Activated naive CD4-positive, alpha-beta T cell treated with anti-CD3 and anti-CD28 coated beads, Interleukin-2, amount 10 ng/mL, durations not matched to agents 7 days and 5 days (primary cell): Measurements from ENCODE around the gene IQCE.

Experiments
- CTCF ChIA-PET: fragments of 350-600 bp; sonication (Branson Sonifier 250); formaldehyde crosslinking; loops from one replicate; lab custom pipeline; 2021; ENCODE audit warnings: antibody characterized with exemption; lab: Charles Lee
- DNase-seq: peaks from one replicate; pipeline ENCODE4 v3.0.0-alpha.2; 2020
- H3K27ac Mint-ChIP-seq: one replicate; pipeline ENCODE4 v1.8.0; 2021; ENCODE audit warnings: mild to moderate bottlenecking, moderate library complexity, mixed read lengths
- H3K27me3 Mint-ChIP-seq: one replicate; pipeline ENCODE4 v1.8.0; 2021; ENCODE audit warnings: mild to moderate bottlenecking, mixed read lengths
- H3K36me3 Mint-ChIP-seq: one replicate; pipeline ENCODE4 v1.8.0; 2021; ENCODE audit warnings: mixed read lengths
- H3K4me1 Mint-ChIP-seq: one replicate; pipeline ENCODE4 v1.8.0; 2021; ENCODE audit warnings: mixed read lengths
- H3K4me3 Mint-ChIP-seq: one replicate; pipeline ENCODE4 v1.8.0; 2021; ENCODE audit warnings: mild to moderate bottlenecking, moderate library complexity, mixed read lengths
- H3K9me3 Mint-ChIP-seq: one replicate; pipeline ENCODE4 v1.8.0; 2021; ENCODE audit warnings: mixed read lengths

IQCE gene

DNA sequence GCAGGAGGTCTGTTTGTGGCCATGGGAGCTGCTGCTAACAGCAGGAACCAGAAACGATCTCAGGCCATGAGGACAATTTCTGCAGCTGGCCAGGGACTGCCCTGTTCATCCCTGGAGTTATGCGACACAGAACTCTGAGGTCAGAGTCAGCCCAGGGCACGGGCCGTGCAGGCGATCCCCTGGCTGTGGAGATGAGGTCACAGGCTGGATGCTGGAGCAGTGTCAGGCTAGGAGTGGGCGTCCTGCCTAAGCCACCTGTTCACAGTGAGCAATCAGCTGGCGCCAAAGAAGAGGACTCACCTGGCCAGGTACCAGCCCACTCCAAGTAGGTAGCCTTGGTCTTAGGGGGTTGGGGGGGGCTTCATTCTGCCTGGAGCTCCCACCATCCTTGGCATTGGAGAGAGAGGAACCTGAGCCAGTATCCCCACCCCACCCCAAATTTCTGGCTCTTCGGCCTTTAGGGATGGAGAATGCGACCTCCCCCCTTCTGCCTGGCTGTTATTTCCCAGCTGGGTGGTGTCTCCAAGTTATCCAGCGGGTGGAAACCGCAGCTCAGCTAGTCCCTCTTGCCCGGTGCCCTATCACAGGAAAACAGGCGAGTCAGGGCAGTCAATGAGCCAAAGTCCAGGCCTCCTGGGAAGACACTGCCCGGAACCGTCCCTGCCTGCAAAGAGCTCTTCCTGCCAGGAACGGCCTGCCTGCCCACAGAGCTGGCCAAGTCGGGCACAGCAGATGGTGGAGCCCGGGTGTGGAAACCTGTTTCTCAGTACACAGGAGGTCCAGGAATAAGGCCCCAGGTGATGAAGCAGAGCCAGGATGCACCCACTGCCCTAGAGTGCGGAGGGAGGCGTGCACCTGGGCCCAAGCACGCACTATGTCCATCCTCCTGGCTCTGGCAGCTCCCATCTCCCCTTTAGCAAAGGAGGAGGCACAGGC, 71.2 kb downstream of the IQCE start:
- H3K9me3 Mint-ChIP-seq = no peaks in the 10 kb centered on the region
- H3K36me3 Mint-ChIP-seq = no peaks in the 10 kb centered on the region
- no peak overlapping the region for H3K27ac Mint-ChIP-seq
- no peak for DNase-seq
- H3K27me3 Mint-ChIP-seq = peaks cover 60% of the 10 kb centered on the region
- peaks cover 18% of the 10 kb centered on the region for H3K4me1 Mint-ChIP-seq
- H3K4me3 Mint-ChIP-seq = no peak overlapping the region
- CTCF ChIA-PET = interaction anchor here (1.1 to 1.2 kb wide), 2 partner anchors 21 to 79 kb away, joined by 3 to 4 read pairs; no protein-coding TSS in a partner anchor

DNA sequence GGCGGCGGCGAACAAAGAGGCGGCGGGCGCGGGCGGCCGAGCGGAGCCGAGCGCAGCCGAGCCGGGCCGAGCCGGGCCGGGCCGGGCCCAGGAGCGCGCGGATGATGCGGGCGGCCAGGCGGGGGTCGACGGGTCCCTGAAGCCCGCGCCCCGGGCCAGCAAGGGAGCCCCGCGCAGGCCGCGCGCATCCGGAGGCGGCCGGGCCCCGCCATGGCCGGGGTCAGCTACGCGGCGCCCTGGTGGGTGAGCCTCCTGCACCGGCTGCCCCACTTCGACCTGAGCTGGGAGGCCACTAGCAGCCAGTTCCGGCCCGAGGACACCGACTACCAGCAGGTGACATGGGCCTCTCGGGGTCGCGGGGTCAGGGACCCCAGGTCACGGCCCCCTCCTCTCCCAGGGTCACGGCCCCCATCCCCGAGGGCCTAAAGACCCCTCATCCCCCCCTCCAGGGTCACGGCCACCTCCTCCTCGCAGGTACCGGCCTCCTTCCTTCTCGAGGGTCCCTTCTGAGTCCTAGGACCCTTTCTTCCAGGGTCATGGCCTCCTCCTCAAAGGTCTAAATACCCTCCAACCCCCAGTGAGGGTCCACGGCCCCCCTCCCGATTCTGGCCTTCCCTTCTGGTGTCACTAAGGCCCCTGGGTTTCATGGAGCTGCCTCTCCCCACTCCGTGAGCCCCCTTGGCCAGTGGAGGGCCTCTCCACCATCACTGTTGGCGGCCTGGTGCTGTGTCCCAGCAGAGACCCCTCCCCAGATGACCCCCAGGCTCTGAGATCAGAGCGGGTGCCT, 73.4 kb downstream of the IQCE start, which contains the start of gene TTYH3:
TTYH3 (plus strand) TSS at position 41 of the 787 bp plus-strand sequence; CDS start at position 211, 170 bp downstream.
- no peaks in the 10 kb centered on the region for H3K36me3 Mint-ChIP-seq
- DNase-seq = peak; percentile 28
- peaks cover 18% of the 10 kb centered on the region for H3K4me1 Mint-ChIP-seq
- peaks cover 49% of the 10 kb centered on the region for H3K27me3 Mint-ChIP-seq
- CTCF ChIA-PET = interaction anchor here (0.7 kb wide), 1 partner anchor 60 kb away, joined by 3 read pairs; no protein-coding TSS in a partner anchor
- peak within 1 kb of the TSS; percentile 79 for H3K27ac Mint-ChIP-seq
- H3K9me3 Mint-ChIP-seq = no peaks in the 10 kb centered on the region
- peak within 1 kb of the TSS; percentile 82 for H3K4me3 Mint-ChIP-seq

DNA sequence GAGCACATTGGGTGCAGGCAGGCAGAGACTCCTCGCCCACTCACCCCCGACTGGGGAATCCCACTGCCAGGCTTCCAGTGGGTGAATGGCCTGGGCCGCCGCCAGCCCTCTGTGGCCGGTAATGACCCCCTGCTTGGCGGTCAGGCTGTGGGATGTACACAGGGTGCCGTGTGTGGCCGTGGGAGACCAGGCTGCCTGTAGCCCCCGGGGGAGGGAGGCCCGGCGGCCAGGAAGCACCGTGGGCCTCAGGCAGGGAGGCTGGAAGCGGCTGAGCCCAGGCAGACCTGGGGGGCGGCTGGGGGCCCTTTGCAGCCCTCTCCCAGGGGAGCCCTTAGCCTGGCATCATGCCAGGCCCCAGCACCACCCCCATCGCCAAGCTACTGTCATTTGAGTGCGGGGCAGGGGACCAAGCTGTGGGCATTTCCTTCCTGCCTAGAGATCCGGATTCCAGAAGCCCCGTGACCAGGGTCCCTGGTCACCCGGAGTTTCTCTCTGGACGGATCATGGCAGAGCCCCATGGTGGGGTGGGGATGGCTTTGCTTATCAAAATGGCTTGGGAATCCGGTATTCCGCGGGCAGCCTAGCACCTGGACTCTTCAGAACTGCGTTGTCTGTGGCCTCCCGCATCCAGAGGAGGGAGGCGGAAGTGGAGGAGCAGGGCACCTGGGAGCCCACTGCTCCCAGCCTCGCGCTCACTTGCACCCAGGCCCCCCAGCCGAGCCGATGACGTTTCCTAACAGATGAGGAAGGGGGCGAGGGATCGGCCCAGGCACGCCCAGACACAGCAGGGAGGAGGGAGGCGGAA, 74.2 kb downstream of the IQCE start:
- CTCF ChIA-PET = no interaction called here
- H3K36me3 Mint-ChIP-seq = no peaks in the 10 kb centered on the region
- H3K4me1 Mint-ChIP-seq = peaks cover 18% of the 10 kb centered on the region
- H3K27ac Mint-ChIP-seq = peak overlapping the region; percentile 60
- peaks cover 41% of the 10 kb centered on the region for H3K27me3 Mint-ChIP-seq
- DNase-seq = peak; percentile 65
- H3K4me3 Mint-ChIP-seq = peak overlapping the region; percentile 82
- H3K9me3 Mint-ChIP-seq = no peaks in the 10 kb centered on the region

- peaks cover 18% of the 10 kb centered on the region for H3K4me1 Mint-ChIP-seq
- no peak for DNase-seq
- CTCF ChIA-PET = no interaction called here
Measured at GRCh38 chr7:2633538-2634266, 74.9 kb downstream of the IQCE start.

DNA sequence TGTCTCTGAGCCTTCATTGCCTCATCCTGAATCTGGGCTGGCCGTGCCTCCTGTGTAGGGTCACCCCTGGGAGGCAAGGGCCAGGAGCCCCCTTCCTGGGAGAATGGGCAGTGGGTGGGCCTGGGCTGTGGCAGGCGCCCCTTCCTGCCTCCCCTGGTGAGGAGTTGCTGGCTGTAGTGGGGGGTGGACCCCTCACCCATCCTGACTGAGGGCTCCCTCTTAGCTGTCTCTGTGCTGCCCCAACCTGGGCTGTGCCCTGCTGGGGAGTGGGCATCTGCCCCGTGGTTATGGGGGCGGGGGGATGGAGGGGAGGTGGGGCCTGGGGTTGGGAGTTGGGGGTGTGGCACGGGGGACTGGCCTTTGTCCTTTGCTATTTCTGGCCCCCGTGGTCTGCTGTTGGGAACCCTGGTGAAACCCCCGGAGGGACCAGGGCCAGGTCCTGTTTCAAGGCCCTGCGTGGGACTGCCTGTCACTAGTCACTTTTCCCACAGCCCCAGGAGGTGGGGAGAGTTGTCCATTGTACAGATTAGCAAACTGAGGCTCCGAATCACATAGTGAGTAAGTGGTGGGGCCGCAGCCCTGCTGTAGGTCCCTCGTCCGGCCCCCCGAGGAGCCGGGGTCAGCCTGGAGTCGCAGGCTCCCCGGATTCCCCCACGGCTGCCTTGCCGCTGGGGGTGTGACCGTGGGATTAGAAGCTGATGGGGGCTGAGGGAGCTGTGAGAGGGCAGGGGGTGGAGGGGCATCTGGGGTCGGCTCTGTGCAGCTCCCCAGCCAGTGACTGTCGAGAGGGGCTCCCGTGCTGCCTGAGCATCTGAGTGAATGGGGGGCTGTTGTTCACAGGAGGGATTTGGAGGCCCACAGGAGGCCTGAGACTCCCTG, 75.7 kb downstream of the IQCE start:
- Mint-ChIP-seq H3K27me3 (peaks cover 25% of the 10 kb centered on the region), H3K36me3 (no peaks in the 10 kb centered on the region), H3K4me3 (peak overlapping the region; percentile 82), H3K9me3 (no peaks in the 10 kb centered on the region), H3K27ac (no peak overlapping the region), H3K4me1 (peaks cover 18% of the 10 kb centered on the region)
- DNase-seq = no peak
- CTCF ChIA-PET = interaction anchor here (1.4 kb wide), 1 partner anchor 75 kb away, joined by 3 read pairs; no protein-coding TSS in a partner anchor

More at GRCh38 chr7:2633538-2634266, 74.9 kb downstream of the IQCE start:
- no peaks in the 10 kb centered on the region for H3K9me3 Mint-ChIP-seq
- H3K36me3 Mint-ChIP-seq = no peaks in the 10 kb centered on the region
- peak overlapping the region; percentile 60 for H3K27ac Mint-ChIP-seq
- H3K27me3 Mint-ChIP-seq = peaks cover 33% of the 10 kb centered on the region
- H3K4me3 Mint-ChIP-seq = peak overlapping the region; percentile 82

DNA sequence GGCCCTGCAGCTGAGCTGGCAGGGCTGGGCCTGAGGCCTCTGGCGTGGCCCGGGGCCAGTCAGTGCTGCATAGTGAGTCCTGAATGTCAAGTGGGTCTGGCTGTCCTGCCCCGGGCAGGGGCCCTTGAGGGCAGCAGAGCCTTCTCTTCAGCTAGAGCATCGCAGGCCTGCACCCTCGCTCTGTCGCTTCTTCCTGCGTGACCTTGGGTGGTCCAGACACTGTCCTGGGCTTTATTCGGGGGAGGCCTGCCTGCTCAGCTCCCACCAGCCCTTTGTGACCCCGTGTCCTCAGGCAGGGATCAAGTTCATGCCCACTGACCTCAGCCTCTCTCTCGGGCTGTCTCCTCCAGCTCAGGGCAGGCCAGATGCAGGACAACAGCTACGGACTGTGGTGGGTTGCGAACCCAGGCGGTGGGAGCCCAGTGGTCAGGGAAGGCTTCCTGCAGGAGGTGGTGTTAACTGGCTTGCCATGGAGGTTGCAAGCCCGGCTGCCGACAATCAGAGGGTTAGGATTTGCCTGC, 76.4 kb downstream of the IQCE start:
- no peak overlapping the region for H3K27ac Mint-ChIP-seq
- H3K4me1 Mint-ChIP-seq = peaks cover 18% of the 10 kb centered on the region
- H3K4me3 Mint-ChIP-seq = no peak overlapping the region
- H3K27me3 Mint-ChIP-seq = peaks cover 19% of the 10 kb centered on the region
- no peaks in the 10 kb centered on the region for H3K9me3 Mint-ChIP-seq
- CTCF ChIA-PET = interaction anchor here (1.4 kb wide), 1 partner anchor 75 kb away, joined by 3 read pairs; no protein-coding TSS in a partner anchor
- DNase-seq = no peak
- H3K36me3 Mint-ChIP-seq = no peaks in the 10 kb centered on the region

- DNase-seq = no peak
- Mint-ChIP-seq H3K4me1 (peaks cover 18% of the 10 kb centered on the region), H3K36me3 (no peaks in the 10 kb centered on the region), H3K9me3 (no peaks in the 10 kb centered on the region), H3K27ac (no peak overlapping the region), H3K27me3 (peaks cover 17% of the 10 kb centered on the region), H3K4me3 (no peak overlapping the region)
- CTCF ChIA-PET = interaction anchor here (1.0 to 1.4 kb wide), 2 partner anchors 17 to 74 kb away, joined by 3 read pairs; no protein-coding TSS in a partner anchor
Measured at GRCh38 chr7:2635810-2636701, 77.3 kb downstream of the IQCE start.

GRCh38 chr7:2637066-2637471, 78.3 kb downstream of the IQCE start:
- Mint-ChIP-seq H3K27ac (no peak overlapping the region), H3K27me3 (peaks cover 17% of the 10 kb centered on the region), H3K4me1 (peaks cover 13% of the 10 kb centered on the region), H3K36me3 (no peaks in the 10 kb centered on the region), H3K9me3 (no peaks in the 10 kb centered on the region), H3K4me3 (no peak overlapping the region)
- CTCF ChIA-PET = no interaction called here
- DNase-seq = no peak

GRCh38 chr7:2637505-2638223, 78.9 kb downstream of the IQCE start:
- DNase-seq = no peak
- CTCF ChIA-PET = no interaction called here
- H3K4me3 Mint-ChIP-seq = no peak overlapping the region

DNA sequence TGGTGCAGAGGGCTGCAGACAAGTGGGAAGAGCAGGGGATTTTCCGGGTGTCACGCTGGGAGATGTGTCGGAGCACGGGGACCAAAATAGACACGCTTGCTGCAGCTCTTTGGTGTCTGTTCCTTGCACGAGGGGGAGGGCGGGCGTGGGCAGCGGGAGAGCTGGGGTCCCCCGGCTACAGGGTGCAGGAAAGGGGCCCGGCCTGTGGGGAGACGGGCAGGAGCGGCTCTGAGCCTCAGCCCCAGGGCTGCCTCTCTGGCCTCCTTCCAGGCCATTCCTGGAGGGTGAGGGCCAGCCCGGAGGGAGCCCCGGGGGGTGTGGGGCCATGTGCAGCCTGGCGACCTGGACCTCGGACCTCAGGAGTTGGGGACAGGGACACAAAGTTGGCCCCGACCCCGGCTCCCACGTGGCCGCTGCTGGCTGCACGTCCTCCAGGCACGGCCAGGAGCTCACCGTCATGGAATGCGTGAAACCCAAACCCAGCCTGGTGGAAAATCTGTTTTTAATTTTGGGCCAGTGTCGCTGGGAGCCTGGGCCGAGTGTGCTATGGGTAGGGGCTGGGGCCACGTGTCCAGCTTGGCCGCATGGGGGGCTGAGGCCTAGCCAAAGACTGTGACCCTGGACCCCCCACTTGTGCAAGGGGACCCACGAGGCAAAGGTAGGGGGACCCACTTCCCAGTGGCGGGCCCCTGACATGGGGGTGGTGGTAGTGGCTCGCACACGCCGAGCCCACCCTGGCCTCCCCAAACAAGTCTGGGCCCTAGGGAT, 79.6 kb downstream of the IQCE start:
- Mint-ChIP-seq H3K27me3 (peaks cover 9% of the 10 kb centered on the region), H3K27ac (no peak overlapping the region), H3K9me3 (no peaks in the 10 kb centered on the region), H3K36me3 (no peaks in the 10 kb centered on the region), H3K4me1 (peaks cover 7% of the 10 kb centered on the region), H3K4me3 (no peak overlapping the region)
- DNase-seq = no peak
- CTCF ChIA-PET = no interaction called here

More at GRCh38 chr7:2637505-2638223, 78.9 kb downstream of the IQCE start:
- no peaks in the 10 kb centered on the region for H3K36me3 Mint-ChIP-seq
- H3K4me1 Mint-ChIP-seq = peaks cover 13% of the 10 kb centered on the region
- peaks cover 14% of the 10 kb centered on the region for H3K27me3 Mint-ChIP-seq
- H3K9me3 Mint-ChIP-seq = no peaks in the 10 kb centered on the region
- H3K27ac Mint-ChIP-seq = no peak overlapping the region
